OCI-LY3 (cell line): ENCODE measurements around the gene LRCH1.

Experiments
- EZH2phosphoT487 ChIP-seq: fragments of 200-600 bp; shearing (Covaris generic); IDR thresholded peaks from 2 replicates; pipeline ENCODE4 v1.6.1; 2018; ENCODE audit warnings: antibody characterized with exemption, mixed run types, low read depth
- TF ChIP-seq, protein P1 (sequence below): fragments of 200-600, 300-600 bp; sonication (generic); IDR thresholded peaks from 2 replicates; pipeline ENCODE4 v1.5.1; 2014; ENCODE audit warnings: antibody characterized with exemption, low read length, low read depth

DNA sequence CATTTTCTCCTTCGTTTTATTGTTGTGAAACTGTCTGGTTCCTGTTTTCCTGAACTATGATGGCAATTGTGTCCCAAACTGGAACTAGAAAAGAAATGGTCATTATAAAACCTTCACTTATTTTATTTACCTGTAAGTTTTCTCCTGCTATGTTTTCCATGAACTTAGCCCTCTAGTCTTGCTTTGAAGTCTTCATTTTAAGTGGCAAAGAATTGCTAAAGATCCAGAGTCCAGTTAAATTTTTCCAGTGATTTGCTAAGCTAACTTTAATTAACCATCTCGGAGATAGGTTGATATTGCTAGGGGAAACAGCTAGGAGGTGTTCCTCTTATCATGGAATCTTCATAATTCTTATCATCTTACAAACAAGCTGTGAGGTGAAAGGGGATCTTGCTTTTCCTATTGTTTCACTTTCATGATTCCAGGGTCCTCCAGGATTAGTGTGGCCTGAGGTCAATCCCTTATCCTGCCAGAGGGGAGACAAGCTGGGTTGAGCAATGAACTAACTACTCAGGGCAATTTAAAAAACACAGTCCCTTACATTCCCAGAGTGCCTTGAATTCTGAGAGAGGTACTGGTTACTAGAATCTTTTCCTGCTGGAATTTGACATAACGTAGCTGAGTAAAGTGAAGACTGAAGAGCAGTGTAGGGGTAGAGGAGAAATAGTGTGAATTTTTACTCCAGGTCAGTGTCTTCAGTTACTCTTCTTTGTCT, 131.5 kb downstream of the LRCH1 start:
- TF ChIP-seq, protein P1, sequence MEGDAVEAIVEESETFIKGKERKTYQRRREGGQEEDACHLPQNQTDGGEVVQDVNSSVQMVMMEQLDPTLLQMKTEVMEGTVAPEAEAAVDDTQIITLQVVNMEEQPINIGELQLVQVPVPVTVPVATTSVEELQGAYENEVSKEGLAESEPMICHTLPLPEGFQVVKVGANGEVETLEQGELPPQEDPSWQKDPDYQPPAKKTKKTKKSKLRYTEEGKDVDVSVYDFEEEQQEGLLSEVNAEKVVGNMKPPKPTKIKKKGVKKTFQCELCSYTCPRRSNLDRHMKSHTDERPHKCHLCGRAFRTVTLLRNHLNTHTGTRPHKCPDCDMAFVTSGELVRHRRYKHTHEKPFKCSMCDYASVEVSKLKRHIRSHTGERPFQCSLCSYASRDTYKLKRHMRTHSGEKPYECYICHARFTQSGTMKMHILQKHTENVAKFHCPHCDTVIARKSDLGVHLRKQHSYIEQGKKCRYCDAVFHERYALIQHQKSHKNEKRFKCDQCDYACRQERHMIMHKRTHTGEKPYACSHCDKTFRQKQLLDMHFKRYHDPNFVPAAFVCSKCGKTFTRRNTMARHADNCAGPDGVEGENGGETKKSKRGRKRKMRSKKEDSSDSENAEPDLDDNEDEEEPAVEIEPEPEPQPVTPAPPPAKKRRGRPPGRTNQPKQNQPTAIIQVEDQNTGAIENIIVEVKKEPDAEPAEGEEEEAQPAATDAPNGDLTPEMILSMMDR: no peak
- no peak for TF ChIP-seq EZH2phosphoT487
